ENCODE results near the gene TRPV5.
A peak's percentile ranks its signal among the peaks of the same experiment; 100 is the strongest.

TRPV5 gene

GRCh38 chr7:142956951-142957623, 23.5 kb upstream of the TRPV5 start:
- CTCF ChIA-PET: interaction anchor here (1.2 kb wide), 1 partner anchor 36 kb away, joined by 4 read pairs; no protein-coding TSS in a partner anchor
- no peak overlapping the region for H3K27ac ChIP-seq (ENCODE audit: insufficient read depth in 1 of 2, low read depth in 1 of 2, low read length in 2 of 2, poor library complexity in 1 of 2, severe bottlenecking in 2 of 2)
- no peak overlapping the region for H3K4me3 ChIP-seq (ENCODE audit: control insufficient read depth in 1 of 7, extremely low read depth in 1 of 7, insufficient read depth in 4 of 7, low read depth in 2 of 7, low read length in 6 of 7)
- WGBS (ENCODE audit: insufficient coverage): 100% methylated on average over 3 of the region's 3 CpGs
- POLR2A ChIA-PET: no interaction called here
- DNase-seq: no peak
- H3K4me1 ChIP-seq (ENCODE audit: control extremely low read depth in 1 of 4, control insufficient read depth in 4 of 4, insufficient read depth in 4 of 4, low read length in 3 of 4): no peaks in the 10 kb centered on the region
- no peaks in the 10 kb centered on the region for H3K36me3 ChIP-seq (ENCODE audit: control insufficient read depth in 4 of 4, insufficient read depth in 4 of 4, low read length in 3 of 4)
- H3K27me3 ChIP-seq (replicated peaks in 2 of 5; ENCODE audit: control insufficient read depth in 4 of 5, insufficient read depth in 5 of 5, low read length in 4 of 5): peaks cover 0 to 2% (median 0%) of the 10 kb centered on the region in 5 experiments
- H3K9me3 ChIP-seq (ENCODE audit: control extremely low read depth in 1 of 5, control insufficient read depth in 4 of 5, insufficient read depth in 2 of 5, low read depth in 1 of 5, low read length in 4 of 5): peaks cover 5 to 22% (median 10%) of the 10 kb centered on the region in 5 experiments

GRCh38 chr7:142954680-142955268, 21.2 kb upstream of the TRPV5 start:
- H3K27me3 ChIP-seq (replicated peaks in 2 of 5; ENCODE audit: control insufficient read depth in 4 of 5, insufficient read depth in 5 of 5, low read length in 4 of 5): peaks cover 0 to 2% (median 0%) of the 10 kb centered on the region in 5 experiments
- no peaks in the 10 kb centered on the region for H3K36me3 ChIP-seq (ENCODE audit: control insufficient read depth in 4 of 4, insufficient read depth in 4 of 4, low read length in 3 of 4)
- peaks cover 5 to 22% (median 10%) of the 10 kb centered on the region in 5 experiments for H3K9me3 ChIP-seq (ENCODE audit: control extremely low read depth in 1 of 5, control insufficient read depth in 4 of 5, insufficient read depth in 2 of 5, low read depth in 1 of 5, low read length in 4 of 5)
- ChIA-PET POLR2A (no interaction called here), CTCF (interaction anchor here (2.1 kb wide), 1 partner anchor 10 kb away, joined by 7 read pairs; no protein-coding TSS in a partner anchor)
- no peak overlapping the region for H3K4me3 ChIP-seq (ENCODE audit: control insufficient read depth in 1 of 7, extremely low read depth in 1 of 7, insufficient read depth in 4 of 7, low read depth in 2 of 7, low read length in 6 of 7)
- H3K4me1 ChIP-seq (ENCODE audit: control extremely low read depth in 1 of 4, control insufficient read depth in 4 of 4, insufficient read depth in 4 of 4, low read length in 3 of 4): no peaks in the 10 kb centered on the region
- DNase-seq: peak in 2 of 3 donors; percentile 58 to 78
- no peak overlapping the region for H3K27ac ChIP-seq (ENCODE audit: insufficient read depth in 1 of 2, low read depth in 1 of 2, low read length in 2 of 2, poor library complexity in 1 of 2, severe bottlenecking in 2 of 2)

GRCh38 chr7:142950235-142950634, 16.7 kb upstream of the TRPV5 start:
- POLR2A ChIA-PET: no interaction called here
- CTCF ChIA-PET: no interaction called here

GRCh38 chr7:142948603-142949002, 15.1 kb upstream of the TRPV5 start:
- Histone ChIP-seq H3K27ac (ENCODE audit: insufficient read depth in 1 of 2, low read depth in 1 of 2, low read length in 2 of 2, poor library complexity in 1 of 2, severe bottlenecking in 2 of 2) (no peak overlapping the region), H3K9me3 (ENCODE audit: control extremely low read depth in 1 of 5, control insufficient read depth in 4 of 5, insufficient read depth in 2 of 5, low read depth in 1 of 5, low read length in 4 of 5) (peaks cover 0 to 3% (median 0%) of the 10 kb centered on the region in 5 experiments), H3K4me3 (ENCODE audit: control insufficient read depth in 1 of 7, extremely low read depth in 1 of 7, insufficient read depth in 4 of 7, low read depth in 2 of 7, low read length in 6 of 7) (no peak overlapping the region), H3K4me1 (ENCODE audit: control extremely low read depth in 1 of 4, control insufficient read depth in 4 of 4, insufficient read depth in 4 of 4, low read length in 3 of 4) (no peaks in the 10 kb centered on the region), H3K27me3 (replicated peaks in 2 of 5; ENCODE audit: control insufficient read depth in 4 of 5, insufficient read depth in 5 of 5, low read length in 4 of 5) (peaks cover 0 to 1% (median 0%) of the 10 kb centered on the region in 5 experiments), H3K36me3 (ENCODE audit: control insufficient read depth in 4 of 4, insufficient read depth in 4 of 4, low read length in 3 of 4) (no peaks in the 10 kb centered on the region)
- ChIA-PET POLR2A (no interaction called here), CTCF (no interaction called here)
- no peak for DNase-seq
- WGBS (ENCODE audit: insufficient coverage): 95% methylated on average over 4 of the region's 4 CpGs

More at GRCh38 chr7:142950235-142950634, 16.7 kb upstream of the TRPV5 start:
- no peaks in the 10 kb centered on the region for H3K36me3 ChIP-seq (ENCODE audit: control insufficient read depth in 4 of 4, insufficient read depth in 4 of 4, low read length in 3 of 4)
- H3K4me3 ChIP-seq (ENCODE audit: control insufficient read depth in 1 of 7, extremely low read depth in 1 of 7, insufficient read depth in 4 of 7, low read depth in 2 of 7, low read length in 6 of 7): no peak overlapping the region
- peaks cover 0 to 14% (median 10%) of the 10 kb centered on the region in 5 experiments for H3K9me3 ChIP-seq (ENCODE audit: control extremely low read depth in 1 of 5, control insufficient read depth in 4 of 5, insufficient read depth in 2 of 5, low read depth in 1 of 5, low read length in 4 of 5)
- H3K27ac ChIP-seq (ENCODE audit: insufficient read depth in 1 of 2, low read depth in 1 of 2, low read length in 2 of 2, poor library complexity in 1 of 2, severe bottlenecking in 2 of 2): no peak overlapping the region
- H3K27me3 ChIP-seq (replicated peaks in 2 of 5; ENCODE audit: control insufficient read depth in 4 of 5, insufficient read depth in 5 of 5, low read length in 4 of 5): peaks cover 0 to 1% (median 0%) of the 10 kb centered on the region in 5 experiments
- no peak for DNase-seq
- no peaks in the 10 kb centered on the region for H3K4me1 ChIP-seq (ENCODE audit: control extremely low read depth in 1 of 4, control insufficient read depth in 4 of 4, insufficient read depth in 4 of 4, low read length in 3 of 4)

GRCh38 chr7:142945001-142945400, 11.5 kb upstream of the TRPV5 start:
- Histone ChIP-seq H3K27me3 (replicated peaks in 2 of 5; ENCODE audit: control insufficient read depth in 4 of 5, insufficient read depth in 5 of 5, low read length in 4 of 5) (peaks cover 0 to 1% (median 0%) of the 10 kb centered on the region in 5 experiments), H3K4me1 (ENCODE audit: control extremely low read depth in 1 of 4, control insufficient read depth in 4 of 4, insufficient read depth in 4 of 4, low read length in 3 of 4) (no peaks in the 10 kb centered on the region), H3K4me3 (ENCODE audit: control insufficient read depth in 1 of 7, extremely low read depth in 1 of 7, insufficient read depth in 4 of 7, low read depth in 2 of 7, low read length in 6 of 7) (no peak overlapping the region), H3K27ac (ENCODE audit: insufficient read depth in 1 of 2, low read depth in 1 of 2, low read length in 2 of 2, poor library complexity in 1 of 2, severe bottlenecking in 2 of 2) (no peak overlapping the region), H3K36me3 (ENCODE audit: control insufficient read depth in 4 of 4, insufficient read depth in 4 of 4, low read length in 3 of 4) (no peaks in the 10 kb centered on the region), H3K9me3 (ENCODE audit: control extremely low read depth in 1 of 5, control insufficient read depth in 4 of 5, insufficient read depth in 2 of 5, low read depth in 1 of 5, low read length in 4 of 5) (no peaks in the 10 kb centered on the region)
- CTCF ChIA-PET: no interaction called here
- POLR2A ChIA-PET: no interaction called here
- WGBS (ENCODE audit: insufficient coverage): 82% methylated on average over 3 of the region's 3 CpGs
- DNase-seq: no peak

GRCh38 chr7:142943706-142944268, 10.2 kb upstream of the TRPV5 start:
- no peak for DNase-seq
- 97% methylated on average over 7 of the region's 7 CpGs for WGBS (ENCODE audit: insufficient coverage)
- H3K27ac ChIP-seq (ENCODE audit: insufficient read depth in 1 of 2, low read depth in 1 of 2, low read length in 2 of 2, poor library complexity in 1 of 2, severe bottlenecking in 2 of 2): no peak overlapping the region
- peaks cover 0 to 1% (median 0%) of the 10 kb centered on the region in 5 experiments for H3K27me3 ChIP-seq (replicated peaks in 2 of 5; ENCODE audit: control insufficient read depth in 4 of 5, insufficient read depth in 5 of 5, low read length in 4 of 5)
- no peaks in the 10 kb centered on the region for H3K4me1 ChIP-seq (ENCODE audit: control extremely low read depth in 1 of 4, control insufficient read depth in 4 of 4, insufficient read depth in 4 of 4, low read length in 3 of 4)
- ChIA-PET CTCF (interaction anchor here (0.7 to 0.8 kb wide), 2 partner anchors 9 to 19 kb away, joined by 3 read pairs; no protein-coding TSS in a partner anchor), POLR2A (no interaction called here)
- H3K36me3 ChIP-seq (ENCODE audit: control insufficient read depth in 4 of 4, insufficient read depth in 4 of 4, low read length in 3 of 4): no peaks in the 10 kb centered on the region
- H3K9me3 ChIP-seq (ENCODE audit: control extremely low read depth in 1 of 5, control insufficient read depth in 4 of 5, insufficient read depth in 2 of 5, low read depth in 1 of 5, low read length in 4 of 5): no peaks in the 10 kb centered on the region
- no peak overlapping the region for H3K4me3 ChIP-seq (ENCODE audit: control insufficient read depth in 1 of 7, extremely low read depth in 1 of 7, insufficient read depth in 4 of 7, low read depth in 2 of 7, low read length in 6 of 7)

GRCh38 chr7:142942746-142943145, 9.2 kb upstream of the TRPV5 start:
- no peaks in the 10 kb centered on the region for H3K36me3 ChIP-seq (ENCODE audit: control insufficient read depth in 4 of 4, insufficient read depth in 4 of 4, low read length in 3 of 4)
- CTCF ChIA-PET: interaction anchor here (0.9 kb wide), 1 partner anchor 55 kb away, joined by 3 read pairs; no protein-coding TSS in a partner anchor
- no peaks in the 10 kb centered on the region for H3K9me3 ChIP-seq (ENCODE audit: control extremely low read depth in 1 of 5, control insufficient read depth in 4 of 5, insufficient read depth in 2 of 5, low read depth in 1 of 5, low read length in 4 of 5)
- H3K4me1 ChIP-seq (ENCODE audit: control extremely low read depth in 1 of 4, control insufficient read depth in 4 of 4, insufficient read depth in 4 of 4, low read length in 3 of 4): no peaks in the 10 kb centered on the region
- peaks cover 0 to 3% (median 0%) of the 10 kb centered on the region in 5 experiments for H3K27me3 ChIP-seq (replicated peaks in 2 of 5; ENCODE audit: control insufficient read depth in 4 of 5, insufficient read depth in 5 of 5, low read length in 4 of 5)
- no peak for DNase-seq
- POLR2A ChIA-PET: no interaction called here
- no peak overlapping the region for H3K27ac ChIP-seq (ENCODE audit: insufficient read depth in 1 of 2, low read depth in 1 of 2, low read length in 2 of 2, poor library complexity in 1 of 2, severe bottlenecking in 2 of 2)
- no peak overlapping the region for H3K4me3 ChIP-seq (ENCODE audit: control insufficient read depth in 1 of 7, extremely low read depth in 1 of 7, insufficient read depth in 4 of 7, low read depth in 2 of 7, low read length in 6 of 7)
- 97% methylated on average over 5 of the region's 6 CpGs for WGBS (ENCODE audit: insufficient coverage)
